Lung (tissue), 12 donors: ENCODE data around the gene CAPNS1. TPM values are rescaled to one million over a fixed set of nuclear protein-coding genes. Genes with fewer than 3 reads are reported as not detected.

Experiments used
- ATAC-seq: fragments of 200-7000 bp; cut with Tn5 transposase; one replicate; pipeline ENCODE4 v1.9.1; 2020; ENCODE audit warnings: moderate number of reproducible peaks; ENCODE audit not compliant: insufficient read depth, low FRiP score
- DNase-seq, 3 donors: peaks; one replicate each; pipeline ENCODE4 v3.0.0-alpha.2; 2013 to 2017
- H3K27ac ChIP-seq, 2 donors: one replicate each; pipeline ENCODE4 v1.5.1; 2013; ENCODE audit warnings: mild to moderate bottlenecking in 2 of 2, moderate library complexity in 2 of 2, control low read depth in 1 of 2, inconsistent platforms in 1 of 2, low read depth in 1 of 2, low read length in 1 of 2
- H3K27me3 ChIP-seq, 3 donors: one replicate each; pipeline ENCODE4 v1.5.1; 2013; ENCODE audit warnings: low read length in 2 of 3; ENCODE audit not compliant: control insufficient read depth in 3 of 3, insufficient read depth in 3 of 3
- H3K36me3 ChIP-seq, 4 donors: one replicate each; pipeline ENCODE4 v1.5.1; 2013; ENCODE audit warnings: low read length in 4 of 4, mild to moderate bottlenecking in 1 of 4, moderate library complexity in 1 of 4; ENCODE audit not compliant: control insufficient read depth in 4 of 4, insufficient read depth in 4 of 4
- H3K4me1 ChIP-seq, 5 donors: one replicate each; pipeline ENCODE4 v1.5.1; 2013; ENCODE audit warnings: low read length in 5 of 5, mild to moderate bottlenecking in 2 of 5, moderate library complexity in 1 of 5; ENCODE audit not compliant: control insufficient read depth in 5 of 5, insufficient read depth in 5 of 5
- H3K4me3 ChIP-seq: one replicate; pipeline ENCODE4 v1.5.1; 2013; ENCODE audit warnings: mild to moderate bottlenecking, control low read depth, moderate library complexity
- H3K9ac ChIP-seq, 2 donors: one replicate each; pipeline ENCODE4 v1.5.1; 2013; ENCODE audit warnings: low read length in 2 of 2, control low read depth in 1 of 2; ENCODE audit not compliant: insufficient read depth in 1 of 2
- H3K9me3 ChIP-seq, 4 donors: one replicate each; pipeline ENCODE4 v1.5.1; 2013; ENCODE audit warnings: low read length in 3 of 4, mild to moderate bottlenecking in 1 of 4, moderate library complexity in 1 of 4; ENCODE audit not compliant: control insufficient read depth in 4 of 4, insufficient read depth in 3 of 4
- WGBS, 2 donors: extraction: QIAGEN DNeasy Blood & Tissue Kit; methylation state at CpG; one replicate each; pipeline ENCODE4 v1.1.7; 2013; 5-methylcytosine and 5-hydroxymethylcytosine counted together
- polyA plus RNA-seq, 2 donors: library from polyadenylated mRNA; stranded (reverse); fragments of 200-250 nt; gene quantifications; one replicate each; pipeline ENCODE4 v1.2.1, GENCODE V29; 2013
- total RNA-seq, 2 donors: library from RNA; depleted of rRNA in 1 of 2; stranded (reverse); fragments of >200 nt in 1 of 2; gene quantifications; one replicate each; pipeline ENCODE4 v1.2.1, GENCODE V29; 2014 to 2021
- TF ChIP-seq, protein P1 (sequence below): IDR thresholded peaks from 2 replicates; pipeline ENCODE4 v1.5.1; 2012; ENCODE audit warnings: mild to moderate bottlenecking; ENCODE audit errors: control extremely low read depth, extremely low read depth
- donor health status: control.
- donor health status: control.
- donor health status: Bipolar disorder and iron deficiency.
- donor health status: healthy.
- donor health status: DM: yes; HTN: yes; CAD: no.

CAPNS1 gene
- total and polyA plus RNA-seq, 4 donors = 201 to 743 (median 671) TPM

DNA sequence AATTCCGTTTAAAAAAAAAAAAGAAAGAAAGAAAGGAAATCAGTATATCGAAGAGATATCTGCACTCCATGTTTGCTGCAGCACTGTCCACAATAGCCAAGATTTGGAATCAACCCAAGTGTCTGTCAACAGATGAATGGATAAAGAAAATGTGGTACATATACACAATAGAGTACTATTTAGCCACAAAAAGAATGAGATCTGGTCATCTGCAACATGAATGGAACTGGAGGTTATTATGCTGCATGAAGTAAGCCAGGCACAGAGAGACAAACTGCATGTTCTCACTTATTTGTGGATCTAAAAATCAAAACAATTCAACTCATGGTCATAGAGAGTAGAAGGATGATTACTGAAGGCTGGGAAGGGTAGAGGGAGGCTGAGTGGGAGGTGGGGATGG, 58.3 kb downstream of the CAPNS1 start:
- Histone ChIP-seq H3K36me3 (peaks cover 0 to 13% (median 10%) of the 10 kb centered on the region in 4 donors), H3K4me1 (no peaks in the 10 kb centered on the region), H3K9me3 (no peaks in the 10 kb centered on the region), H3K27me3 (no peaks in the 10 kb centered on the region), H3K27ac (no peak overlapping the region), H3K4me3 (no peak overlapping the region), H3K9ac (no peak overlapping the region)
- TF ChIP-seq, protein P1, sequence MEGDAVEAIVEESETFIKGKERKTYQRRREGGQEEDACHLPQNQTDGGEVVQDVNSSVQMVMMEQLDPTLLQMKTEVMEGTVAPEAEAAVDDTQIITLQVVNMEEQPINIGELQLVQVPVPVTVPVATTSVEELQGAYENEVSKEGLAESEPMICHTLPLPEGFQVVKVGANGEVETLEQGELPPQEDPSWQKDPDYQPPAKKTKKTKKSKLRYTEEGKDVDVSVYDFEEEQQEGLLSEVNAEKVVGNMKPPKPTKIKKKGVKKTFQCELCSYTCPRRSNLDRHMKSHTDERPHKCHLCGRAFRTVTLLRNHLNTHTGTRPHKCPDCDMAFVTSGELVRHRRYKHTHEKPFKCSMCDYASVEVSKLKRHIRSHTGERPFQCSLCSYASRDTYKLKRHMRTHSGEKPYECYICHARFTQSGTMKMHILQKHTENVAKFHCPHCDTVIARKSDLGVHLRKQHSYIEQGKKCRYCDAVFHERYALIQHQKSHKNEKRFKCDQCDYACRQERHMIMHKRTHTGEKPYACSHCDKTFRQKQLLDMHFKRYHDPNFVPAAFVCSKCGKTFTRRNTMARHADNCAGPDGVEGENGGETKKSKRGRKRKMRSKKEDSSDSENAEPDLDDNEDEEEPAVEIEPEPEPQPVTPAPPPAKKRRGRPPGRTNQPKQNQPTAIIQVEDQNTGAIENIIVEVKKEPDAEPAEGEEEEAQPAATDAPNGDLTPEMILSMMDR = no peak
- WGBS, 2 donors = 82 to 93% methylated on average over 2 of the region's 2 CpGs
- DNase-seq = no peak
- ATAC-seq = no peak

Other genes with a start within 250 kb of the CAPNS1 start
- gene NFKBID, start 239.5 kb upstream of the CAPNS1 start, total RNA-seq = 10 to 100 TPM; 12.6 to 25.3 TPM
- gene NFKBID, start 239.5 kb upstream of the CAPNS1 start, polyA plus RNA-seq = 10 to 100 TPM; 14.7 to 18.1 TPM
- gene HCST, start 237.5 kb upstream of the CAPNS1 start, total RNA-seq = 10 to 100 TPM in 1 of 2 donors, 1 to 10 TPM in 1; 5.4 to 33.2 TPM
- 100 to 1,000 TPM in 1 of 2 donors, 10 to 100 TPM in 1; 89.1 to 118 TPM for gene HCST, start 237.5 kb upstream of the CAPNS1 start, polyA plus RNA-seq
- 100 to 1,000 TPM in 1 of 2 donors, 10 to 100 TPM in 1; 17.0 to 282 TPM for gene TYROBP, start 231.8 kb upstream of the CAPNS1 start, total RNA-seq
- gene TYROBP, start 231.8 kb upstream of the CAPNS1 start, polyA plus RNA-seq = 1,000 to 10,000 TPM in 1 of 2 donors, 100 to 1,000 TPM in 1; 552 to 1,276 TPM
- 10 to 100 TPM in 1 of 2 donors, 1 to 10 TPM in 1; 3.6 to 14.0 TPM for gene LRFN3, start 203.7 kb upstream of the CAPNS1 start, total RNA-seq
- 1 to 10 TPM; 6.2 to 8.9 TPM for gene LRFN3, start 203.7 kb upstream of the CAPNS1 start, polyA plus RNA-seq
- 10 to 100 TPM; 11.4 to 19.7 TPM for gene SDHAF1, start 144.9 kb upstream of the CAPNS1 start, total RNA-seq
- 10 to 100 TPM; 18.6 to 25.8 TPM for gene SDHAF1, start 144.9 kb upstream of the CAPNS1 start, polyA plus RNA-seq
- gene SYNE4, start 131.3 kb upstream of the CAPNS1 start, total RNA-seq = 10 to 100 TPM in 1 of 2 donors, 1 to 10 TPM in 1; 8.0 to 13.6 TPM
- gene SYNE4, start 131.3 kb upstream of the CAPNS1 start, polyA plus RNA-seq = 10 to 100 TPM in 1 of 2 donors, 1 to 10 TPM in 1; 9.5 to 19.2 TPM
- 10 to 100 TPM; 13.3 to 24.5 TPM for gene ALKBH6, start 125.9 kb upstream of the CAPNS1 start, total RNA-seq
- 10 to 100 TPM; 23.1 to 30.1 TPM for gene ALKBH6, start 125.9 kb upstream of the CAPNS1 start, polyA plus RNA-seq
- gene CLIP3, start 107.2 kb upstream of the CAPNS1 start, total RNA-seq = 10 to 100 TPM in 1 of 2 donors, 1 to 10 TPM in 1; 8.1 to 17.6 TPM
- gene CLIP3, start 107.2 kb upstream of the CAPNS1 start, polyA plus RNA-seq = 1 to 10 TPM; 1.6 to 2.5 TPM
- 1 to 10 TPM; 4.1 to 5.5 TPM for gene THAP8, start 85.8 kb upstream of the CAPNS1 start, total RNA-seq
- gene THAP8, start 85.8 kb upstream of the CAPNS1 start, polyA plus RNA-seq = 1 to 10 TPM; 5.6 to 6.4 TPM
- 1 to 10 TPM; 2.1 to 2.2 TPM for gene WDR62, start 85.2 kb upstream of the CAPNS1 start, total RNA-seq
- gene WDR62, start 85.2 kb upstream of the CAPNS1 start, polyA plus RNA-seq = 1 to 10 TPM in 1 of 2 donors, under 1 TPM in 1; 0.86 to 1.3 TPM
- not detected for gene OVOL3, start 28.9 kb upstream of the CAPNS1 start, total RNA-seq
- not detected for gene OVOL3, start 28.9 kb upstream of the CAPNS1 start, polyA plus RNA-seq
- gene POLR2I, start 25.2 kb upstream of the CAPNS1 start, total RNA-seq = 100 to 1,000 TPM in 1 of 2 donors, 10 to 100 TPM in 1; 83.1 to 101 TPM
- gene POLR2I, start 25.2 kb upstream of the CAPNS1 start, polyA plus RNA-seq = 10 to 100 TPM; 65.1 to 96.6 TPM
- 100 to 1,000 TPM in 1 of 2 donors, 10 to 100 TPM in 1; 63.1 to 169 TPM for gene TBCB, start 24.6 kb upstream of the CAPNS1 start, total RNA-seq
- gene TBCB, start 24.6 kb upstream of the CAPNS1 start, polyA plus RNA-seq = 100 to 1,000 TPM; 132 to 213 TPM
- 10 to 100 TPM; 13.0 to 53.1 TPM for gene COX7A1, start 12.4 kb downstream of the CAPNS1 start, total RNA-seq
- 10 to 100 TPM; 24.9 to 47.1 TPM for gene COX7A1, start 12.4 kb downstream of the CAPNS1 start, polyA plus RNA-seq
- 1 to 10 TPM; 3.0 to 8.4 TPM for gene ZNF565, start 74.6 kb downstream of the CAPNS1 start, total RNA-seq
- gene ZNF565, start 74.6 kb downstream of the CAPNS1 start, polyA plus RNA-seq = 1 to 10 TPM; 2.5 to 2.7 TPM
- gene ZNF146, start 75.0 kb downstream of the CAPNS1 start, total RNA-seq = 100 to 1,000 TPM in 1 of 2 donors, 10 to 100 TPM in 1; 38.5 to 101 TPM
- gene ZNF146, start 75.0 kb downstream of the CAPNS1 start, polyA plus RNA-seq = 10 to 100 TPM; 13.6 to 33.1 TPM
- 10 to 100 TPM in 1 of 2 donors, 1 to 10 TPM in 1; 3.8 to 15.5 TPM for gene ZFP14, start 239.1 kb downstream of the CAPNS1 start, total RNA-seq
- gene ZFP14, start 239.1 kb downstream of the CAPNS1 start, polyA plus RNA-seq = 1 to 10 TPM in 1 of 2 donors, under 1 TPM in 1; 0.95 to 1.6 TPM